Measurements from ENCODE around the gene FAM156B. TPM values are rescaled to one million over a fixed set of nuclear protein-coding genes. Genes with fewer than 3 reads are reported as not detected.
A peak's percentile ranks its signal among the peaks of the same experiment; 100 is the strongest.
"Not testable (repeated sequence)": the region's sequence is repeated elsewhere in the genome, so short reads cannot be mapped to it uniquely, and the experiment has no call there.

The FAM156B gene
- polyA plus RNA-seq, 2 of the 4 experiments (the other 2 are of a cell fraction) = 11.5 to 18.1 TPM

- Histone ChIP-seq H3K4me1 (no peaks in the 10 kb centered on the region), H3K9me3 (no peaks in the 10 kb centered on the region), H3K4me3 (no peak overlapping the region), H3K27ac (no peak overlapping the region), H3K4me2 (no peak overlapping the region)
- POLR2A ChIA-PET = no interaction called here
- 18% methylated on average over 4 of the region's 5 CpGs for WGBS (ENCODE audit: missing lambda C conversion rate)
- CTCF ChIA-PET = no interaction called here
- ATAC-seq = no peak
- DNase-seq (ENCODE audit: low read depth in 1 of 2, low spot score in 1 of 2) = no peak
- TF ChIP-seq HOXB13 (CRISPR knock-in tag; IDR thresholded peaks at IDR 0.05; ENCODE audit: low read depth) = no peak
- TF ChIP-seq JUN (IDR thresholded peaks at IDR 0.05) = no peak
- no peak for TF ChIP-seq RFX5 (IDR thresholded peaks at IDR 0.05)
- no peak for TF ChIP-seq ESRRA (IDR thresholded peaks at IDR 0.05; ENCODE audit: borderline replicate concordance, low read length)
- no peak for TF ChIP-seq HOXA7 (CRISPR knock-in tag; IDR thresholded peaks at IDR 0.05)
- no peak for TF ChIP-seq PHF8 (IDR thresholded peaks at IDR 0.05; ENCODE audit: borderline replicate concordance, low read depth)
- no peak for TF ChIP-seq USF2 (IDR thresholded peaks at IDR 0.05)
- no peak for TF ChIP-seq EHMT2 (IDR thresholded peaks at IDR 0.05; ENCODE audit: low read depth)
- TF ChIP-seq CHD4 (IDR thresholded peaks at IDR 0.05; ENCODE audit: borderline replicate concordance) = no peak
- no peak for TF ChIP-seq KDM1A (IDR thresholded peaks at IDR 0.05; ENCODE audit: low read depth)
- TF ChIP-seq MAFK (IDR thresholded peaks at IDR 0.05; ENCODE audit: partially characterized antibody) = no peak
- TF ChIP-seq HEYL (CRISPR knock-in tag; IDR thresholded peaks at IDR 0.05) = no peak
- TF ChIP-seq HDAC2 (IDR thresholded peaks at IDR 0.05) = no peak
- no peak for TF ChIP-seq REST (IDR thresholded peaks at IDR 0.05)
- no peak for TF ChIP-seq CEBPB (IDR thresholded peaks at IDR 0.05)
- TF ChIP-seq JUNB (IDR thresholded peaks at IDR 0.05) = no peak
- FAIRE-seq = peak; percentile 13
Measured at GRCh38 chrX:52874661-52875060, 22.5 kb upstream of the FAM156B start.

- H3K4me1 ChIP-seq; H3K4me3 ChIP-seq; ATAC-seq; DNase-seq (ENCODE audit: low read depth in 1 of 2, low spot score in 1 of 2); CTCF ChIA-PET; H3K9me3 ChIP-seq; H3K27ac ChIP-seq; H3K4me2 ChIP-seq; POLR2A ChIA-PET; FAIRE-seq: not testable (repeated sequence)
- 38% methylated on average over 6 of the region's 10 CpGs for WGBS (ENCODE audit: missing lambda C conversion rate)
Measured at GRCh38 chrX:52875436-52875835, 21.7 kb upstream of the FAM156B start.

GRCh38 chrX:52876386-52876785, 20.7 kb upstream of the FAM156B start:
- H3K4me3 ChIP-seq; POLR2A ChIA-PET; DNase-seq (ENCODE audit: low read depth in 1 of 2, low spot score in 1 of 2); H3K4me2 ChIP-seq; H3K4me1 ChIP-seq; ATAC-seq; H3K9me3 ChIP-seq; H3K27ac ChIP-seq; CTCF ChIA-PET: not testable (repeated sequence)
- peak; percentile 86 for FAIRE-seq
- 21% methylated on average over 6 of the region's 6 CpGs for WGBS (ENCODE audit: missing lambda C conversion rate)

DNA sequence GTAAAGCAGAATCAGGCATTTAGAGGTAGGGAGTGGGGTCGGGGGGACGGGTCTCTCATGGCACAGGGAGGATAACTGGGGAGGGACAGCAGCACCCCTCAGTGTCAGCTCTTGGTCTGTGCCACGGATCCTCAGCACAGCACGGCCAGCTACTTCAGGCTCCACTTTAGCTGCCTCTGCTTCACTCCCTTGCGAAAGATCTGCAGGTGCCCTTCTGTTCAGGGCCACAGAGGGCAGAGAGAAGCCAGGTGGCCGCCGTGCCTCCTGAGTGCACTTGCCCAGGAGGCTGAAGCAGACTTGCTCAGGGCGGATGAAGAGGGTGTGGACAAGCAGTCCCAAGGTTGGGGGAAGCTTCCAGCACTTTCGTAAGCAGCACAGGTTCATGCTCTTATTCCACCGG, 9.7 kb upstream of the FAM156B start:
- POLR2A ChIA-PET = not testable (repeated sequence)
- ATAC-seq = peak in 1 of 2 experiments; percentile 33; a peak in 1 of 6 replicates

GRCh38 chrX:52888090-52888489, 9.0 kb upstream of the FAM156B start:
- no CpG with 5 or more reads among the region's 9 CpGs for WGBS (ENCODE audit: missing lambda C conversion rate)
- FAIRE-seq; DNase-seq (ENCODE audit: low read depth in 1 of 2, low spot score in 1 of 2); H3K27ac ChIP-seq; ATAC-seq; H3K4me2 ChIP-seq; H3K4me3 ChIP-seq; H3K9me3 ChIP-seq; H3K4me1 ChIP-seq; POLR2A ChIA-PET; CTCF ChIA-PET: not testable (repeated sequence)

More for the DNA sequence above, 9.7 kb upstream of the FAM156B start:
- DNase-seq (ENCODE audit: low read depth in 1 of 2, low spot score in 1 of 2); H3K27ac ChIP-seq; H3K4me3 ChIP-seq; FAIRE-seq; H3K4me1 ChIP-seq; H3K9me3 ChIP-seq; CTCF ChIA-PET; H3K4me2 ChIP-seq: not testable (repeated sequence)
- no CpG with 5 or more reads among the region's 10 CpGs for WGBS (ENCODE audit: missing lambda C conversion rate)

DNA sequence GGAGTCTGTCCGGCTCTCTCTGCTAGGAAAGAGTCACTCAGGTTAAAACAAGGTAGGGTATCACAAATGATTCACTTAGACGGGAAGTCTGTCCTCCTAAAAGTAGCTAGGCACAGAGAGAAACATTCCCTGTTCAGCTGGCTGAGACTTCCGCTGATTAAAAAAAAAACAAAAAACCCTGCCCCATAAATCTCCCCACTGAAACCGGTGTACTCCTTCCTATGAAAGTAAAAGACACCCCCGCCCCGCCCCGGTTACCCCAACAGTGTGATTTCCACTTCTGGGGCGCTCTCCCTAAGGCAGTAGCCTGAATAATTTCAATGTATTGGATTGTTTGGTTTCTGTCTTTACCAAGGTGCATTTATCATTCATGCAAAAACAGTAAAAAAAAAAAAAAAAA, 692 bp upstream of the FAM156B start:
- CTCF ChIA-PET; H3K27ac ChIP-seq; DNase-seq (ENCODE audit: low read depth in 1 of 2, low spot score in 1 of 2); H3K9me3 ChIP-seq; POLR2A ChIA-PET; H3K4me1 ChIP-seq; H3K4me3 ChIP-seq; H3K4me2 ChIP-seq; FAIRE-seq; ATAC-seq: not testable (repeated sequence)
- WGBS (ENCODE audit: missing lambda C conversion rate) = no CpG with 5 or more reads among the region's 8 CpGs

GRCh38 chrX:52905531-52905930, 8.4 kb downstream of the FAM156B start:
- H3K9me3 ChIP-seq; H3K4me3 ChIP-seq; POLR2A ChIA-PET; H3K4me1 ChIP-seq; DNase-seq (ENCODE audit: low read depth in 1 of 2, low spot score in 1 of 2); H3K27ac ChIP-seq; ATAC-seq; H3K4me2 ChIP-seq; CTCF ChIA-PET: not testable (repeated sequence)
- WGBS (ENCODE audit: missing lambda C conversion rate) = no CpG with 5 or more reads among the region's 10 CpGs
- peak; percentile 72 for FAIRE-seq
